HCT116 (cell line): ENCODE measurements around the gene SLC13A3. TPM values are rescaled to one million over a fixed set of nuclear protein-coding genes. Genes with fewer than 3 reads are reported as not detected.

Experiments
- ATAC-seq: fragments of 200-7000 bp; cut with Tn5 transposase; 2 replicates; pipeline ENCODE4 v1.9.1; 2020; ENCODE audit warnings: mild to moderate bottlenecking, moderate library complexity
- BruUV-seq: library from RNA; stranded (reverse); fragments of 400-500 nt; replicated peaks from 2 replicates; lab custom pipeline; 2021; lab: Mats Ljungman, UMichigan
- CTCF ChIA-PET: fragments of 300-600 bp; sonication (Branson Sonifier 250); formaldehyde crosslinking; loops from one replicate; lab custom pipeline; 2021; ENCODE audit warnings: antibody characterized with exemption; lab: Charles Lee
- POLR2A ChIA-PET: fragments of 300-600, 350-600 bp; sonication (Branson Sonifier 250); formaldehyde crosslinking; loops from one replicate; lab custom pipeline; 2021; ENCODE audit warnings: antibody characterized with exemption; lab: Charles Lee
- RAD21 ChIA-PET, 2 experiments: fragments of 300-600 bp; sonication (Branson Sonifier 250); formaldehyde crosslinking; loops; one replicate each; lab custom pipeline; 2023; ENCODE audit warnings: low total read pairs in 2 of 2; ENCODE audit not compliant: uncharacterized antibody in 2 of 2, unreplicated experiment in 2 of 2, low non-redundant PET in 1 of 2; lab: Charles Lee
- DNase-seq: peaks from one replicate; pipeline ENCODE4 v3.0.0-alpha.2; 2010; ENCODE audit warnings: low read depth, low spot score
- H2AFZ ChIP-seq: fragments of 200-600 bp; shearing (Covaris generic), sonication (generic); 2 replicates; pipeline ENCODE4 v1.6.1; 2017; ENCODE audit warnings: low read depth, mixed run types, mixed read lengths, antibody characterized with exemption, low read length; ENCODE audit not compliant: poor library complexity, severe bottlenecking
- H3K27ac ChIP-seq: 2 replicates; pipeline ENCODE4 v1.5.1; 2012; ENCODE audit warnings: low read depth, low read length
- H3K27me3 ChIP-seq: fragments of 200-600 bp; sonication (generic); 2 replicates; pipeline ENCODE4 v1.6.1; 2016; ENCODE audit warnings: mixed run types, low read length, mixed read lengths; ENCODE audit not compliant: insufficient read depth
- H3K36me3 ChIP-seq, 2 experiments: fragments of 200-500 bp in 1 of 2; fragments of 200-600 bp in 1 of 2; sonication (Bioruptor generic) in 1 of 2; sonication (generic) in 1 of 2; 2 replicates each; pipeline versions ENCODE4 v1.5.1 to v1.6.1; 2014 to 2016; ENCODE audit warnings: low read length in 2 of 2, inconsistent platforms in 1 of 2, mixed read lengths in 1 of 2, mixed run types in 1 of 2; ENCODE audit not compliant: insufficient read depth in 2 of 2, control insufficient read depth in 1 of 2
- H3K4me1 ChIP-seq, 2 experiments: fragments of 200-600 bp in 1 of 2; sonication (generic) in 1 of 2; 2 replicates each; pipeline versions ENCODE4 v1.5.1 to v1.6.1; 2012 to 2017; ENCODE audit warnings: low read length in 2 of 2, inconsistent platforms in 1 of 2, mild to moderate bottlenecking in 1 of 2, mixed read lengths in 1 of 2, mixed run types in 1 of 2, moderate library complexity in 1 of 2; ENCODE audit not compliant: insufficient read depth in 2 of 2, control insufficient read depth in 1 of 2
- H3K4me2 ChIP-seq: fragments of 200-600 bp; sonication (generic); 2 replicates; pipeline ENCODE4 v1.6.1; 2017; ENCODE audit warnings: mixed run types, low read length, mixed read lengths
- H3K4me3 ChIP-seq, 2 experiments: fragments of 200-600 bp in 1 of 2; sonication (generic) in 1 of 2; replicated peaks in 1 of 2; 2 replicates each; pipeline ENCODE4 v1.5.1; 2011 to 2016; ENCODE audit warnings: low read length in 2 of 2, control low read depth in 1 of 2, low read depth in 1 of 2, mild to moderate bottlenecking in 1 of 2, mixed read lengths in 1 of 2, mixed run types in 1 of 2
- H3K79me2 ChIP-seq: fragments of 200-600 bp; sonication (generic); 2 replicates; pipeline ENCODE4 v1.6.1; 2017; ENCODE audit warnings: mild to moderate bottlenecking, mixed run types, low read length, moderate library complexity, mixed read lengths; ENCODE audit not compliant: insufficient read depth
- H3K9ac ChIP-seq: fragments of 200-600 bp; sonication (generic); 2 replicates; pipeline ENCODE4 v1.6.1; 2016; ENCODE audit warnings: low read length, mixed read lengths
- H3K9me2 ChIP-seq: fragments of 200-600 bp; sonication (generic), shearing (Covaris generic); 2 replicates; pipeline ENCODE4 v1.6.1; 2017; ENCODE audit warnings: mixed run types, mild to moderate bottlenecking, moderate library complexity; ENCODE audit not compliant: insufficient read depth
- H3K9me3 ChIP-seq, 2 experiments: fragments of 200-500 bp in 1 of 2; fragments of 200-600 bp in 1 of 2; sonication (Bioruptor generic) in 1 of 2; sonication (generic) in 1 of 2; 2 replicates each; pipeline ENCODE4 v1.6.1; 2014 to 2017; ENCODE audit warnings: low read length in 2 of 2, mixed read lengths in 2 of 2, inconsistent platforms in 1 of 2, low read depth in 1 of 2, mild to moderate bottlenecking in 1 of 2, mixed run types in 1 of 2, moderate library complexity in 1 of 2; ENCODE audit not compliant: control insufficient read depth in 1 of 2, insufficient read depth in 1 of 2
- H4K20me1 ChIP-seq: fragments of 200-600 bp; sonication (generic), shearing (Covaris generic); 2 replicates; pipeline ENCODE4 v1.6.1; 2017; ENCODE audit warnings: mixed run types, mild to moderate bottlenecking, moderate library complexity; ENCODE audit not compliant: insufficient read depth
- CEBPB ChIP-seq: IDR thresholded peaks from 2 replicates; pipeline ENCODE4 v1.6.1; 2012; ENCODE audit warnings: low read depth
- ELF1 ChIP-seq: IDR thresholded peaks from 2 replicates; pipeline ENCODE4 v1.6.1; 2012; ENCODE audit warnings: low read depth, borderline replicate concordance
- EZH2 ChIP-seq: fragments of 200-600 bp; sonication (generic); IDR thresholded peaks from 2 replicates; pipeline ENCODE4 v1.6.1; 2017; ENCODE audit warnings: antibody characterized with exemption, mixed run types
- FOSL1 ChIP-seq: IDR thresholded peaks from 2 replicates; pipeline ENCODE4 v1.6.1; 2012; ENCODE audit warnings: low read depth
- SIN3A ChIP-seq: IDR thresholded peaks from 2 replicates; pipeline ENCODE4 v1.6.1; 2012; ENCODE audit warnings: low read depth
- SRF ChIP-seq: IDR thresholded peaks from 2 replicates; pipeline ENCODE4 v1.6.1; 2012; ENCODE audit warnings: low read depth
- YY1 ChIP-seq: IDR thresholded peaks from 2 replicates; pipeline ENCODE4 v1.6.1; 2011; ENCODE audit warnings: low read length, low read depth, moderate library complexity, mild to moderate bottlenecking; ENCODE audit not compliant: insufficient replicate concordance; ENCODE audit errors: extremely low read depth
- intact Hi-C: fragments of 100-400 bp; cut with micrococcal nuclease; formaldehyde crosslinking; loops from 2 replicates; pipeline ENCODE4 v1.10.0; 2022
- total RNA-seq: library from RNA; stranded (reverse); gene quantifications from one replicate; pipeline ENCODE4 v1.2.1, GENCODE V29; 2021; ENCODE audit not compliant: unreplicated experiment
- TF ChIP-seq, protein P1 (sequence below): IDR thresholded peaks from 2 replicates; pipeline ENCODE4 v1.6.1; 2012

Gene SLC13A3
- total RNA-seq, 1 experiment from 2014 or later, result not detected

DNA sequence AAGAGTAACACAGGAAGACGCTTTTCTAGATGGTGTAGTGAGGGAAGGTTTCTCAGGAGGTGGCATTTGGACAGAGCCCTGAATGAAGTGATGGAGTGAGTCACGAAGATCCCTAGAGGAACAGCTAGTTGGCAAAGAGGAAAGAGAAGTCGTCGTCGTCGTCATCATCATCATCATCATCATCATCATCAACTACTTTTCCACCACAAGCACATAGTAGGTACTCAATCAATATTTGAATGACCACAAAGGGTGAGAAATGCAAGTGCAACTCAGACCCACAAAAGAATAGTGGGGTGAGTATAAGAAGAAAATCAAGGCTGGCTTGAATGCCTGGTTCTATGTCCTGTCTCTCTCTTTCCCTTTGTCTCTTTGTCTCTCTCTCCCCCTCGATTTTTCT lies 72.5 kb downstream of the SLC13A3 start:
- Histone ChIP-seq H3K9ac (no peak overlapping the region), H3K9me2 (no peaks in the 10 kb centered on the region), H3K27me3 (0 out of 2 replicates have a peak, but pooled peaks cover 6% of the 10 kb centered on the region), H3K36me3 (no peaks in the 10 kb centered on the region), H3K4me1 (no peaks in the 10 kb centered on the region), H3K27ac (no peak overlapping the region), H3K4me3 (no peak overlapping the region), H2AFZ (no peak overlapping the region), H3K4me2 (no peak overlapping the region), H4K20me1 (no peaks in the 10 kb centered on the region), H3K9me3 (no peaks in the 10 kb centered on the region), H3K79me2 (no peaks in the 10 kb centered on the region)
- ChIA-PET POLR2A (no interaction called here), CTCF (no interaction called here), RAD21 (no interaction called here)
- no peak for ATAC-seq
- TF ChIP-seq YY1 (no peak), EZH2 (no peak), FOSL1 (no peak), SRF (no peak), CEBPB (no peak), SIN3A (no peak)
- TF ChIP-seq, protein P1, sequence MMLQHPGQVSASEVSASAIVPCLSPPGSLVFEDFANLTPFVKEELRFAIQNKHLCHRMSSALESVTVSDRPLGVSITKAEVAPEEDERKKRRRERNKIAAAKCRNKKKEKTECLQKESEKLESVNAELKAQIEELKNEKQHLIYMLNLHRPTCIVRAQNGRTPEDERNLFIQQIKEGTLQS, result no peak
- no TSS peak for BruUV-seq
- no peak for DNase-seq
- intact Hi-C loops, result no loop called here

DNA sequence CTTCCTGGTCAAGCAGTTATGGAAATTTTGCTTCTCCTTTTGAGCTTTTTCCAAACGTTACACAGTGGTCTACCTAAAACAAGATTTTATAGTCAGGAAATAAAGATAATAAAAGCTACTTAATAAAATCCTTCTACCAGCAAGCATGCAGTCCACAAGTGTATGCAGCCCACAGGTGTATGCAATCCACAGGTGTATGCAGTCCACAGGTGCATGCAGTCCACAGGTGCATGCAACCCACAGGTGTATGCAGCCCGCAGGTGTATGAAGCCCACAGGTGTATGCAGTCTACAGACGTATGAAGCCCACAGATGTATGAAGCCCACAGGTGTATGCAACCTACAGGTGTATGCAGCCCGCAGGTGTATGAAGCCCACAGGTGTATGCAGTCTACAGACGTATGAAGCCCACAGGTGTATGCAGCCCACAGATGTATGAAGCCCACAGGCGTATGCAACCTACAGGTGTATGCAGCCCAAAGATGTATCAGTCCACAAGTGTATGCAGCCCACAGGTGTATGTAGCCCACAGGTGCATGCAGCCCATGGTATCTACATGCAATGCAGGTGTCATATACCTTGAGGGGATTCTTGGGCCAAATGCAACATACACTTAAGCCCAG lies 74.4 kb downstream of the SLC13A3 start:
- no peaks in the 10 kb centered on the region for H3K36me3 ChIP-seq
- H2AFZ ChIP-seq, result no peak overlapping the region
- H3K9me2 ChIP-seq, result no peaks in the 10 kb centered on the region
- ChIA-PET CTCF (no interaction called here), POLR2A (no interaction called here), RAD21 (no interaction called here)
- H3K4me3 ChIP-seq, result no peak overlapping the region
- no TSS peak for BruUV-seq
- H3K4me1 ChIP-seq, result no peaks in the 10 kb centered on the region
- no peaks in the 10 kb centered on the region for H3K79me2 ChIP-seq
- 0 out of 2 replicates have a peak, but pooled peaks cover 9% of the 10 kb centered on the region for H3K27me3 ChIP-seq
- H3K9ac ChIP-seq, result no peak overlapping the region
- H3K9me3 ChIP-seq, result no peaks in the 10 kb centered on the region
- ATAC-seq, result no peak
- TF ChIP-seq ELF1, result no peak
- intact Hi-C loops, result no loop called here
- no peak overlapping the region for H3K4me2 ChIP-seq
- DNase-seq, result no peak
- H3K27ac ChIP-seq, result no peak overlapping the region
- H4K20me1 ChIP-seq, result no peaks in the 10 kb centered on the region
